ENCODE data around the gene RAD51D.
"Not testable (repeated sequence)": the region's sequence is repeated elsewhere in the genome, so short reads cannot be mapped to it uniquely, and the experiment has no call there.

The RAD51D gene

DNA sequence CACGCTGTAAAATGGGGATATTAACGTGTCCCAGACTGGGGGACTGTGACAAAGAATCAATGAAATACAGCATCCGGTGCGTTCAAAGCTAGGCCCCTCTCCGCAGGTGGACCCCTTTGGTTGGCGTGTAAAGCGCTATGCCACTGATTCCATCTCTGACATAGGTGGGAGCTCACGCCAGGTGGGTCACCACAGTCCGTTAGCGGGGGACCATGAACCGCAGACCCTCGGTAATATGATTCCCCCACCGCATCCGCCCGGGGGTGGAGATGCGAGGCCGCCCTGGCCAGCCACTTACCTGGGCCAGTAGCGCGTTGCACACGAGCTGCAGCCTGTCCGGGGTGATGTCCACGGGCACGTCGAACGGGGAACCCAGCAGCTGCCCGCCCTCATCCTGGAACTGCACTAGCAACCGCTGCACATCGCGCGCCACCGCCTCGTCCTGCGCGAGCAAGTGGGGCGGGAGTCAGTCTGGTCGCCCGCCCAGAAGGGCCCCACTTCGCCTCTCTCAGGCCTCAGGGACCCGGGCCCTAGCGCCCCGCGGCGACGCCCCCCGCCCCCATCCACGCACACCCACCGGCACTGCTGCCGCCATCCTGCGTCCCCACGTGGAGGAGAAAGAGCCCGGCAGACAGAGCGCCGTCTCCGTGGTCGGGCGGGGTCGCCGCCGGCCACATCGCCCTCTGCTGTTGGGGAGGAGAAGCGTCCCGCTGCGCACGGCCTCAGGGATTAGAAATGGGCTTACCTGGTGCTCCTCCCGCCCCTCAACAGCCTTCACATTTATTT, 22.2 kb upstream of the RAD51D start, which contains the start of gene NLE1:
Gene NLE1, minus strand, starts transcription at position 623 of the 786 bp plus-strand sequence. Its CDS starts 28 bp downstream, at position 595.
- peak; percentile 72 for DNase-seq (ENCODE audit: low read depth)

DNA sequence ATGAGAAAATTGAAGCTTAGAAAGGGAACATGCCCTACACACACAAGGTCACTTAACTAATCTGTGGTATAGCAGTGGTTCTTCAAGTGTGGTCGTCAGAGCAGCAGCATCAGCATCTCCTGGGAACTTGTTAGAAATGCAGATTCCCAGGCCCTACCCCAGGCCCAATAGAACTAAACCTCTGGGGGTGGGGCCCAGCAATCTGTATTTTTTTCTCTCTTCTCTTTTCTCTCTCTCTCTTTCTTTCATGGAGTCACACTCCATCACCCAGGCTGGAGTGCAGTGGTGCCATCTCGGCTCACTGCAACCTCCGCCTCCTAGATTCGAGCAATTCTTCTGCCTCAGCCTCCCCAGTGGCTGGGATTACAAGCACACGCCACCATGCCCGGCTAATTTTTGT, 18.6 kb upstream of the RAD51D start:
- no peak for DNase-seq (ENCODE audit: low read depth)

- DNase-seq (ENCODE audit: low read depth): no peak
Observed at GRCh38 chr17:35135322-35135721, 15.7 kb upstream of the RAD51D start.

- DNase-seq (ENCODE audit: low read depth): no peak
Observed at GRCh38 chr17:35132816-35133550, 13.3 kb upstream of the RAD51D start.

DNA sequence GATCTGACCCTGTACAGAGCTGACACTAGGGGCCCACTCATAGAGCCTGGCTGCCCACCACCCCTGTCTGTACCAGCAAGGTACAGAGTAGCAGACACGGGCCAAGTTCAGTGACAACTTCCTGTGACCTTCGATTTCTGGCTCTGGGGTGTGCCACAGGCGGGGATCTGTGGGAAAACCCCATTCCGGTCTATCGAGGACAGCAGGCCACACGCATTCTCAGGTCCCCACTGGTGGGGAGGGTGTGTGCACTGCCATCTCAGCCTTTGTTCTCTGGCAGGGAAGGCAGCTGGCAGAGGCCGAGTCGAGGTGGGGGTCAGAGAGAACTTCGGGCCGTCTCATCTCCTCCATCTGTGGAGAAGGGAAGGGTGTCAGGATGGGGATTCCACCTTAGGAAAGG, 12.4 kb upstream of the RAD51D start:
- DNase-seq (ENCODE audit: low read depth): no peak

GRCh38 chr17:35130392-35130791, 10.7 kb upstream of the RAD51D start:
- no peak for DNase-seq (ENCODE audit: low read depth)

DNA sequence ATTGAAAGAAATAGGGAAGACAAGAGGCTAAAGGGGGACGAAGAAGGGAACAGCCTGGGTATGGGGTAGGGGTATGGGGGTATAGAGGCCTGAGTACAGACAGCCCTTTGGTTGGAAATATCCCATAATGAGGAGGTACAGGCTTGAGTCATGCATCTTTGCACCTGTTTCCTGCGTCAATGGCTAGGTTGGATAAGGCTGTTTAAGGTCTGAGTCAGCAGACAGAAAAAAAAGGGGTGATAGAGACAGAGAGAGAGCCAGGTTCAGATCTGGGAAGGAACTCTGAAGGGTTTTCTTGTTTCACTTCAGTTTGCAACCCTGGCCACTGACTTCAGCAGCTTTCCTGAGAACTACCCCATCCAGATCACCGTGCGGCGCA, 10.3 kb upstream of the RAD51D start:
- no peak for DNase-seq (ENCODE audit: low read depth)

DNA sequence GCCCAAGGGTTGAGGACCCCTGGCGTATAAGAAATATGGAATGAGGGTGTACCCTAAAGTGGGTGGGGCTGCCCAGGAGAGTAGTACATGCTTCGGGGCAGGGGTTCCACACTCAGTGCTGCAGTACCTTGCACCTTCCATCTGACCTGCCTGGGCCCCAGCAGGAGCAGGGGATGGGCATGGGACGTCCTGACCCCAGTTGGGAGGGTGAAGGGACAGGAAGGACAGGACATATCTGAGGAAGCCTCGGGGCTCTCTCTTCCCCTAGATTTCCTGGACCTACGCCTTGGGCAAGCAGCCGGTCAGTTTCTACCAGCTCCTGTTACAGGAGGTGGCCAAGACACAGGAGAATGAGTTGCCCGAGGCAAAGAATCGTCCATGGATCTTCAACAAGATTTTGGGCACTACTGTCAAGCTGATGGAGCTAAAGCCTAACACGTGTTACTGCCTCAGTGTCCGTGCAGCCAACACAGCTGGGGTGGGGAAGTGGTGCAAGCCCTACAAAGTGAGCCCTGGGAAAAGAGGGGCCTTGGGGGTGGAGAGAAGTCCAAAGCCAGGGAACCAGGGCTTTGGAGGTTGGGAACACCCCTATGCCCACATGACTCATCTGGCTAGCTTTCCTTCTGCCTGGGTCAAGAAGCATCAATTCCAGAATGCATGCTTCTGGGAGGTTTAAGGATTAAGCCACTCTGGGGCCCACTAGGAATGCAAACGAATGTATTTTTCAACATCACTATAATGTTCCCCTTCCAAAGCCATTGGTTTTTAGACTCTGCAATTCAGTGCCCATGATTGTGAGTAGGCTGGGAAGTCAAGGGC, 9.7 kb upstream of the RAD51D start:
- no peak for DNase-seq (ENCODE audit: low read depth)

DNA sequence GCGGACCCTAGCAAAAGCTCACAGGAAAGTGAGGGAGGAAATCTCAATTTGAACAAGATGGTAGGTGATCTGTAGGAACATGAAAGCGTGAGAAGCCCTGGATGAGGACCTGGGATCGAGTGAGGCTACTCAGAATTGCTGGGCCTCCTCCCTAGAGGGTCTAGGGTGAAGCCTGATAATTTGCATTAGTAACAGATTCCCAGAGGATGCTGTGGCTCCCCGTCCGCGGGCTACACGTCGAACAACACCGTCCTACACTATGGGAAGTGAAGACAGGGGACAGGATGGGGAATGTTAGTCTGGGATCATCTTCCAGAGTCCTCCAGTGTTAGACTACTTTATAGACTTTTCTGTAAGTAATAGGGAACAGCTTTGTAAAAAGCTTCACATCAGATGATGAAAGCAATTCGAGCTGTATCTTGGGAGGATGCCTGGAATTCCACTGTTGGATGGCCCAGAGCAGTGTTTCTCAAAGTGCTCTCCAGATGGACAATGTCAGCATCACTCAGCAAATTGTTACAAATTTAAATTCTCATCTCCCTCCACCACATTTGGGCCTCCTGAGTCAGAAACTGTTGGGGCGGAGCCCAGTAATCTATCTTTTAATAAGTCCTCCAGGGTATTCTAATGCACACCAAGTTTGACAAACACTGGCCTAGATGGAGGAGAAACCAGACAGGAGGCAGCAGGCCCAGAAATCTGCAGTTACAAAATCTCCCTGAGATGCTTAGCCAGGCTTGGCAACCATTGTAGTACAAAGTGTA, 8.3 kb upstream of the RAD51D start:
- DNase-seq (ENCODE audit: low read depth): no peak

DNA sequence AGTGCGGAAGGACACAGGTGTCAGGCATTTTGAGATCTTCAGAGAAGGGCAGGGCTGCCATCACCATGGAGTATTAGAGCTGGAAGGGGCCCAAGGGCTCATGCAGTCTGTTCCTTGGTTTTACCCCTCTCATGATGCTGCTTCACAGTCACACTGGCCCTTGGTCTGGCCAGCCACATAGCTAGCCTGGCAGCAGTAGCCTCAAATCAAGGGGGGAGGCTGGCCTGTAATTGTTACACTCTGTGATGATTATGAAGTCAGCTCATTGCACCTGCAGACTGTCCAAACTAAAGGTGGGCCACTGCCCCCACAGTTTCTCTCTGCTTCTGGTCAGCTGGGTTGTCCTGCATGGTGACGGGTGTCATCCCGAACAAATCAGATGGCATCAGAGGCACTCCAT, 1.7 kb upstream of the RAD51D start, which contains the start of gene FNDC8:
Gene FNDC8, plus strand, starts transcription at position 301 of the 400 bp plus-strand sequence. Its CDS starts 79 bp downstream, at position 380.
- DNase-seq (ENCODE audit: low read depth): no peak

DNA sequence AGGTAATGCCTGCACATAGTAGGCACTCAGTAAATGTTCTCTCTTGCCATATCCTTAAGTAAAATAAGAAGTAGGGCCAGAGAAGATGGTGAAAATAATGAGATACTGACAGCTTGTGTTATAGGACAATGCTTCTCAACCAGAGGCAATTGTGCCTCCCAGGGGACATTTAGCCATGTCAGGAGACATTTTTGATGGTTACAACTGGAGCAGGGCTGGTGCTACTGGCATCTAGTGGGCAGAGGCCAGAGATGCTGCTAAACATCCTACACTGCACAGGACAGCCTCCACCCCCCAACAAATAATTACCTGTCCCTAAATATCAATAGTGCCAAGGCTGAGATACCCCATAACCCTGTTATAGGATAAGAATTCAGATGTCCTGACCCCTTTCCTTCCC, 1.7 kb downstream of the RAD51D start:
- no peak for DNase-seq (ENCODE audit: low read depth)

- DNase-seq (ENCODE audit: low read depth): no peak
Observed at GRCh38 chr17:35116845-35117244, 2.8 kb downstream of the RAD51D start.

DNA sequence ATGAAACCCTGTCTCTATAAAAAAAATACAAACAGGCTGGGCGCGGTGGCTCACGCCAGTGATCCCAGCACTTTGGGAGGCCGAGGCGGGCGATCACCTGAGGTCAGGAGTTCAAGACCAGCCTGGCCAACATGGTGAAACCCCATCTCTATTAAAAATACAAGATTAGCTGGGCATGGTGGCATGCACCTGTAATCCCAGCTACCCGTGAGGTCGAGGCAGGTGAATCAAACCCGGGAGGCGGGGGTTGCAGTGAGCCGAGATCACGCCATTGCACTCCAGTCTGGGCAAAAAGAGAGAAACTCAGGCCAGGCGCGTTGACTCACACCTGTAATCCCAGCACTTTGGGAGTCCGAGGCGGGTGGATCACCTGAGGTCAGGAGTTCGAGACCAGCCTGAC, 8.9 kb downstream of the RAD51D start:
- not testable (repeated sequence) for DNase-seq (ENCODE audit: low read depth)

DNA sequence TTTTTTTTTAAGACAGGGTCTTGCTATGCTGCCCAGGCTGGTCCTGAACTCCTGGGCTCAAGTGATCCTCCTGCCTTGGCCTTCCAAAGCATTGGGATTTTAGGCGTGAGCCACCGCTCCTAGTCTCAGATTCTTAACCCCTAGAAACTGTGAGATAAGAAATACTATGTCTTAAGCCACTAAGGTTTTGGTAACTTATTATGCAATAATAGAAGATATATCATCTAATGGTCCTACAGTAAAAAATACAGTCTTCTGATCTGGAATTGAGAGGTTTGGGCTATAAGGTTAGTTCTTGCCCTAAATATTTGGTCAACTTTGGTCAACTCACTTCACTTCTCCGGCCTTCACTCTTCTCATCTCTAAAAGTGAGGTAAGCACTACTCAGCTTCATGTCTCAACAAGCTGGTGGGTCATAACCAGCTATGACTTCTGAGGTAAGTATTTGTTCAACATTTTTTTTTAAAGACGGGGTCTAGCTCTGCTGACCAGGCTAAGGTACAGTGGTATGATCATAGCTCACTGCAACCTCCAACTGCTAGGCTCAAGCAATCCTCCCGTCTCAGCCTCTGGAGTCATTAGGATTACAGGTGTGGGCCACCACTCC, 14.7 kb downstream of the RAD51D start:
- DNase-seq (ENCODE audit: low read depth): no peak

DNA sequence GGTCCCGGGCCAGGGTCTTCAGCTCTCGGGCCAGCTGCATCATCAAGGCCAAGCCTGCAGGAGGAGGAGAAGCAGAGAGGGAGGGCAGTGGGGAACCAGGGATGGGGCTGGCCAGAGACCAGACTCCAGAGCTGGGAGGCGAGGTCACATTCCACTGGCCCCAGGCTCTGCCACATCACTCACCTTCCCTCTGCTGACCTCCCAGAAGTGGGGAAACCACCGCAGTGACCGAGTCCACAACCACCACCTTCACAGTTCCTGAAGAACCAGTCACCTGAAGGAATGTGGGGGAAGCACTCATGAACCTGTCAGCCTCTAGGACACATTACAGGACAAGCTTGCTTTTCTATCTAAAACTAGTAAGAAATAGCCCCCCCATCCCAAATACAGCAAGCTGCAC, 16.4 kb downstream of the RAD51D start:
- no peak for DNase-seq (ENCODE audit: low read depth)

- no peak for DNase-seq (ENCODE audit: low read depth)
Observed at GRCh38 chr17:35101725-35102124, 17.9 kb downstream of the RAD51D start.

GRCh38 chr17:35101036-35101435, 18.6 kb downstream of the RAD51D start:
- no peak for DNase-seq (ENCODE audit: low read depth)

DNA sequence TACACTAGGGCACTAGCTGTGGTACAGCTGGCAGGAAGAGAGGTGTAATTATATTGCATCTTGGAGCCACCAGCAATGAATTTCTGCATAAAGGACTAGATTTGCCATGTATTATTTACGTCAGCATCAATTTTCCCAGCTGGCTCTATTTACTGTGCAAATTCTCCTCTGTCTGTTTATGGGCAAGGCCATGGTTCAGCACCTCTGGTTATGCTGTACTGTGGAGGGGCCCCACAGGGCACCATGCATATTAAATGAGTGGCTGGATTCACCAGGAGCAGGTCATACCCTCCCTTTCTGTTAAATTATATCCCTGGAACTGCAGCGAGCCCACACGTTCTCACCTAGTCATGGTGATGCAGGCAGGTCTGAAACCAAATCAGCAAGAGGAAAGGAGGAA, 19.8 kb downstream of the RAD51D start:
- no peak for DNase-seq (ENCODE audit: low read depth)

DNA sequence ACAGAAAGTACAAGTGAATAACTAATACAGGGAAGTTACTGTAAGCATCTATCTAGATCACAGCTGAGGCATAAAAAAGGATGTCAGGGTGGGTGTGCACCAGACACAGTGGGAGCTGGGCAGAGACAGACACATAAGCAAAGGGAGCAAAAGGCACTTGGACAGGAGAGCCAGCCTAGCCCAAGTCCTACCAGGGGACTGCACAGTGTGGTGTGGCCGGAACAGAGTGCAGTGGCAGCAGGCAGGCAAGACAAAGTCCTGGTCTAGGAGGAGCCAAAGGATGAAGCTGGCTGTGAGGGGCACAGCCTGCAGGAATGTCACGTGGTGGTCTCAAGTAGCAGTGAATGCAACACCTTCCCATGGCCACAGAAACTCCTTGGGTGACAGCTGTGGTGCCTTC, 21.9 kb downstream of the RAD51D start:
- no peak for DNase-seq (ENCODE audit: low read depth)

GRCh38 chr17:35095741-35096140, 23.9 kb downstream of the RAD51D start:
- DNase-seq (ENCODE audit: low read depth): no peak

GRCh38 chr17:35094902-35095301, 24.8 kb downstream of the RAD51D start:
- no peak for DNase-seq (ENCODE audit: low read depth)

Measured in T-helper 22 cell (primary cell).